Right lobe of liver (tissue), 6 donors: ENCODE data around the gene SELENOV. TPM values are rescaled to one million over a fixed set of nuclear protein-coding genes. Genes with fewer than 3 reads are reported as not detected.

ENCODE experiments used
- ATAC-seq, 4 donors: fragments of 200-7000 bp; cut with Tn5 transposase; one replicate each; pipeline ENCODE4 v1.9.1; 2020; ENCODE audit warnings: mild to moderate bottlenecking in 4 of 4, moderate library complexity in 4 of 4
- DNase-seq, 3 donors: peaks; one replicate each; pipeline ENCODE4 v3.0.0-alpha.2; 2020
- H3K27ac ChIP-seq, 3 donors: fragments of 200-600 bp; one replicate each; pipeline ENCODE4 v1.8.0; 2022
- H3K27me3 ChIP-seq, 2 donors: fragments of 200-600 bp; one replicate each; pipeline ENCODE4 v1.8.0; 2022
- H3K36me3 ChIP-seq, 4 donors: fragments of 200-600 bp; sonication (generic) in 1 of 4; one replicate each; pipeline versions ENCODE4 v1.5.1 to v1.8.0; 2017 to 2022; ENCODE audit warnings: control low read depth in 1 of 4
- H3K4me1 ChIP-seq, 4 donors: fragments of 200-600 bp; sonication (generic) in 1 of 4; one replicate each; pipeline versions ENCODE4 v1.5.1 to v1.8.0; 2017 to 2022; ENCODE audit warnings: control low read depth in 1 of 4
- H3K4me3 ChIP-seq, 3 donors: fragments of 200-600 bp; one replicate each; pipeline ENCODE4 v1.8.0; 2022
- H3K9me3 ChIP-seq, 4 donors: fragments of 200-600 bp; sonication (generic) in 1 of 4; one replicate each; pipeline versions ENCODE4 v1.5.1 to v1.8.0; 2017 to 2022; ENCODE audit warnings: control low read depth in 1 of 4
- POLR2A ChIP-seq: fragments of 450-650 bp; IDR thresholded peaks from one replicate; pipeline ENCODE4 v1.6.1; 2017; ENCODE audit warnings: antibody characterized with exemption, mild to moderate bottlenecking
- WGBS: methylation state at CpG from one replicate; pipeline ENCODE4 v1.1.6; 2018; ENCODE audit warnings: low coverage, low lambda C conversion rate; ENCODE audit not compliant: insufficient coverage; ENCODE audit errors: missing lambda C conversion rate; 5-methylcytosine and 5-hydroxymethylcytosine counted together
- intact Hi-C, 2 donors: fragments of 100-400 bp; cut with DNase I; formaldehyde crosslinking; loops; one replicate each; pipeline versions ENCODE4 v1.11.2 to v1.14.1; 2022
- total RNA-seq, 6 experiments: library from RNA; depleted of rRNA in 2 of 6; stranded (reverse); fragments of >200 nt in 2 of 6; fragmentation: NEBNext Ultra II Directional in 3 of 6; extraction: Animal tissue kit (Norgen Biotek cat#: 25700) in 3 of 6; gene quantifications; one replicate each; pipeline versions ENCODE4 v1.1.0 to v1.2.4, GENCODE V29; 2016 to 2023
- TF ChIP-seq, protein P1 (sequence below), 4 donors: fragments of 200-600 bp in 3 of 4; fragments of 450-650 bp in 1 of 4; IDR thresholded peaks; one replicate each; pipeline versions ENCODE4 v1.5.1 to v1.8.0; 2016 to 2022; ENCODE audit warnings: antibody characterized with exemption in 4 of 4, mild to moderate bottlenecking in 2 of 4
- donor health status: DM: no; HTN: yes; CAD: no.
- donor health status: DM: no; HTN: no; CAD: no.
- donor health status: DM: no; HTN: no; CAD: no.
- donor health status: DM: no; HTN: yes; CAD: no.
- donor health status: DM: no; HTN: yes; CAD: no.

The SELENOV gene
- total RNA-seq, 6 experiments from 2014 or later = not detected

DNA sequence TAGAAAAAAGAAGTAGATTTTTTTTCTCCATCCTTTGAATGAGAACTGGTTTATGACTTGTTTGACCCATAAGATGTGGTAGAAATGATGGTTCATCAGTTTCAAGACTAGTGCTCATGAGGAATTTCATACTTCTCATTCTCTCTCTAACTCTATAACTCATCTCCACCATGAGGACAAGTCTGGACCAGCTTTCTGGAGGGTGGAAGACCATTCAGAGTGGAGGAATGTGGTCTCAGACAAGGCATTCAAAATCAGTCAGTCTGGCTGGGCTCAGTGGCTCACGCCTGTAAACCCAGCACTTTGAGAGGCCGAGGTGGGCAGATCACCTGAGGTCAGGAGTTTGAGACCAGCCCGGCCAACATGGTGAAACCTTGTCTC, 28.5 kb downstream of the SELENOV start:
- H3K27me3 ChIP-seq = no peaks in the 10 kb centered on the region

DNA sequence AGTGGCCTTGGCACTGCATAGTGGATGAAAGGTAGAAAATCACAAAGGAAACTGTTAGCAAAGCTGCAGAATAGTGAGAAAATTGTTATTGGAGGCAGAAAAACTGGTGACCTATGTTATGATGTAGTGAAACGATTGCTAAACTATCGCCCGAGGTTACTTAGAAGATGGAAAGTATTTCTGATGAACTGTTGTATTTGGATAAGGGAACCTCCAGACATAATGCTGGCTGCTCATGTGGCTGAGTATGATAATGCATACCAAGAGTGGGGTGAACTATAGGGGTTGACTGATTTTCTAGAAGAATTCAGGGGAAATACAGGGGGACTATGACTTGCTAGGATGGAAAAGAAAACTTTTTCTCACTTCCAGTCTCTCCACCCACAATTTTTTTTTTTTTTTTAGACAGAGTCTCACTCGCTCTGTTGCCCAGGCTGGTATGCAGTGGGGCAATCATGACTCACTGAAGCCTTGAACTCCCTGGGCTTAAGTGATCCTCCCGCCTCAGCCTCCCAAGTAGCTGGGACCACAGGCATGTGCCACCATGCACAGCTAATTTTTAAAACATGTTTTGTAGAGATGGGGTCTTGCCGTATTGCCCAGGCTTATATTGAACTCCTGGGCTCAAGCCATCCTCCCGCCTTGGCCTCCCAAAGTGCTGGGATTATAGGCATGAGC, 29.4 kb downstream of the SELENOV start:
- Histone ChIP-seq H3K27ac (no peak overlapping the region), H3K4me3 (no peak overlapping the region), H3K36me3 (no peaks in the 10 kb centered on the region), H3K27me3 (no peaks in the 10 kb centered on the region), H3K9me3 (no peaks in the 10 kb centered on the region), H3K4me1 (peaks cover 0 to 4% (median 1%) of the 10 kb centered on the region in 4 donors)
- intact Hi-C loops = no loop called here
- ATAC-seq (no peak), DNase-seq (no peak)
- TF ChIP-seq POLR2A = no peak
- TF ChIP-seq, protein P1, sequence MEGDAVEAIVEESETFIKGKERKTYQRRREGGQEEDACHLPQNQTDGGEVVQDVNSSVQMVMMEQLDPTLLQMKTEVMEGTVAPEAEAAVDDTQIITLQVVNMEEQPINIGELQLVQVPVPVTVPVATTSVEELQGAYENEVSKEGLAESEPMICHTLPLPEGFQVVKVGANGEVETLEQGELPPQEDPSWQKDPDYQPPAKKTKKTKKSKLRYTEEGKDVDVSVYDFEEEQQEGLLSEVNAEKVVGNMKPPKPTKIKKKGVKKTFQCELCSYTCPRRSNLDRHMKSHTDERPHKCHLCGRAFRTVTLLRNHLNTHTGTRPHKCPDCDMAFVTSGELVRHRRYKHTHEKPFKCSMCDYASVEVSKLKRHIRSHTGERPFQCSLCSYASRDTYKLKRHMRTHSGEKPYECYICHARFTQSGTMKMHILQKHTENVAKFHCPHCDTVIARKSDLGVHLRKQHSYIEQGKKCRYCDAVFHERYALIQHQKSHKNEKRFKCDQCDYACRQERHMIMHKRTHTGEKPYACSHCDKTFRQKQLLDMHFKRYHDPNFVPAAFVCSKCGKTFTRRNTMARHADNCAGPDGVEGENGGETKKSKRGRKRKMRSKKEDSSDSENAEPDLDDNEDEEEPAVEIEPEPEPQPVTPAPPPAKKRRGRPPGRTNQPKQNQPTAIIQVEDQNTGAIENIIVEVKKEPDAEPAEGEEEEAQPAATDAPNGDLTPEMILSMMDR (IDR thresholded peaks at IDR 0.05) = no peak
- 75% methylated on average over 7 of the region's 7 CpGs for WGBS

More for the DNA sequence above, 28.5 kb downstream of the SELENOV start:
- Histone ChIP-seq H3K4me3 (no peak overlapping the region), H3K9me3 (no peaks in the 10 kb centered on the region), H3K27ac (no peak overlapping the region), H3K4me1 (peaks cover 0 to 11% (median 5%) of the 10 kb centered on the region in 4 donors), H3K36me3 (no peaks in the 10 kb centered on the region)
- DNase-seq (no peak), ATAC-seq (no peak)
- TF ChIP-seq POLR2A = no peak
- TF ChIP-seq, protein P1 (IDR thresholded peaks at IDR 0.05) = no peak
- WGBS = 72% methylated on average over 2 of the region's 3 CpGs
- intact Hi-C loops = no loop called here

DNA sequence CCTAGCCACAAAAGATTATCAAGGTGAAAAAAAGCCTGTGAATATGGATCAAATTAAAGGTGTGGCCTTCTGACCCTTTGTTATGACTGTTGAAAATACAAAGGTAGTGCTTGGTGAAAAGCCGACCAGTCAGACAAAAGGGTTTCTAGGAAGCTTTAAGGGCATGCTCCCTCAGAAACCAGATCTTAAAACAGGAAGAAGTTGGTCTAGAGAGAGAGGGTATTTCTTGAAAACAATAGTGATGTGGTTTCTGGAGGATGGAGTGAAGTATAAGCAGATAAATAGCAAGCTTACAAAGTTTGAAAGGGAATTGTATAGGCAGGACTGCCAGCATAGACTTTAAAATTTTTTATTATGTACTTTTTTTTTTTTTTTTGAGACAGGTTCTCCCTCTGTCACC, 30.0 kb downstream of the SELENOV start:
- 38% methylated on average over 1 of the region's 1 CpG for WGBS
- ATAC-seq (no peak), DNase-seq (no peak)
- no peaks in the 10 kb centered on the region for H3K9me3 ChIP-seq
- H3K27me3 ChIP-seq = no peaks in the 10 kb centered on the region
- intact Hi-C loops = no loop called here
- peaks cover 0 to 4% (median 1%) of the 10 kb centered on the region in 4 donors for H3K4me1 ChIP-seq
- TF ChIP-seq POLR2A = no peak
- TF ChIP-seq, protein P1 (IDR thresholded peaks at IDR 0.05) = no peak
- no peaks in the 10 kb centered on the region for H3K36me3 ChIP-seq
- no peak overlapping the region for H3K4me3 ChIP-seq
- H3K27ac ChIP-seq = no peak overlapping the region

DNA sequence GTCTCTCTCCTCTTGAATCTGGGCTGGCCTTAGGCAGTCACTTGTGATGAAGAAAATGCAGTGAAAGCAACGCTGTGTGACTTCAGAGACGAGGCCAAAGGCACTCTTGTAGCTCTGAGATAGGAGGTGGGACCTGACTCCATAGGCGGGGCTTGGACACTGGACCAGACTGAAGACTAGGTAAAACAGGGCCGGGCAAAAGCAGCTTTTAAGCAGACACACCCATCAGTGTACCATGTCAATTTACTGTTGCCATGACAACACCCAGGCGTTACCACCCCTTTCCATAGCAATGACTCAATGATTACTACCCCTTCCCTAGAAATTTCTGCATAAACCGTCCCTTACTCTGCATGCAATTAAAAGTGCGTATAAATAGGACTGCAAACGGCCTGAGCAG, 31.7 kb downstream of the SELENOV start:
- no peak for TF ChIP-seq POLR2A
- TF ChIP-seq, protein P1 (IDR thresholded peaks at IDR 0.05) = no peak
- Histone ChIP-seq H3K4me1 (no peaks in the 10 kb centered on the region), H3K27me3 (no peaks in the 10 kb centered on the region), H3K9me3 (no peaks in the 10 kb centered on the region), H3K27ac (no peak overlapping the region), H3K4me3 (no peak overlapping the region), H3K36me3 (no peaks in the 10 kb centered on the region)
- no peak for DNase-seq
- intact Hi-C loops = no loop called here
- ATAC-seq = no peak
- WGBS = 20% methylated on average over 5 of the region's 8 CpGs
